GM21526 (cell line): Measurements from ENCODE around the gene PHC1.
A peak's percentile ranks its signal among the peaks of the same experiment; 100 is the strongest.
"Not testable (repeated sequence)": the region's sequence is repeated elsewhere in the genome, so short reads cannot be mapped to it uniquely, and the experiment has no call there.

Experiments
- ATAC-seq: cut with Tn5 transposase; IDR thresholded peaks from one replicate; pipeline ENCODE4 v1.9.1; 2021; ENCODE audit warnings: moderate library complexity; ENCODE audit not compliant: unreplicated experiment, low FRiP score

Gene PHC1

DNA sequence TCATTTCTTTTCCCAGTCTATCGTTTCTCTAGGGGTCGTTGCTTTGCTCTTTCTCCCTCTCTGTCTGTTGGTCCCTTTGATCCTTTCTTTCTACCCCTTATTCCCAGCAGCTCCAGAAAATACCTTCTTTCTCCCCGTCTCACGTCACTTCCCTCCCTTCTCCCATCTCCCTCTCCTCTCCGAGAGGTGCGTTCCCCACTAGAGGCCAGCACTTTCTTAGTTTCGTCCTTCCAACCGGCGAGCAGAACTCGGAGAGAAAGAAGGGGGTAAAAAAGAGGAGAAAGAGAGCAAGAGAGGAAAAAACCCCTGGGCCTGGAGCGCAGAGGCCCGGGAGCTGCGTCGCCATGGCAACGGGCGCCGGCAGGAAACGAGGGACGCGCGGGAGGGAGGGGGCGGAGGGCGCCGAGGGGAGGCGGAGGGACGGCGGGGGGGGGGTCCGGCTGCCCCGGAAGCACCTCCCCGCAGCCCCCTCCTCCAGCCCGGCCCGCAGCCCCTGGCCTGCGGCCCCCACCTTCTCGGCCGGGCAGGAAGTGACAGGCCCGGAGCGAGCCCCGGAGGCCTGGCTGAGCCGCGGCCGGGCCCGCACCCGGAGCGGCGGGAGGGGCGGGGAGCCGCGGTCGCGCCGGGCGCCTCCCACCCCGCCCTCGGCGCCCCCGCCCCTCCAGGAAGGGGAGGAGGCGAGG is at the start of gene PHC1:
TSS of gene PHC1 (plus strand) at position 477 of the 683 bp plus-strand sequence. CDS start 3,169 bp downstream, outside the sequence.
- peak; percentile 58 for ATAC-seq

DNA sequence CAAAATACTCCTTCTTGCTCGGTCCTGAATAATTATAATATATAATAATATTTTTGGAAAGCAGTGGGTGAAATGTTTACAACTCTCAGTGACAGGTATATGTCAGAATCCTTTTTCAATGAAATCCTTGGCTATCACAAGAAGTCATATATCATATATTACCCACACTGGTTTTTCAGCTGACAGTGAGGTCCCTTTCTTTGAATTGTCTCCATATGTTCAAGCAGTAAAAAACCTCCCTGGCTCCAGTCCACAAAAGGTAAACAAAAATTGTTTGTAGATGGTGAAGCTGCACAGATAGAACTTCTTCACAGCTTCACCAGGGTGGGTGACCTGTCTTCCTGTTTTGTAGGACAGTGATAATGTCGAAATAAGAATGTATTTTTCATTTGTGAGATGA is 47.9 kb upstream of the PHC1 start:
- no peak for ATAC-seq

DNA sequence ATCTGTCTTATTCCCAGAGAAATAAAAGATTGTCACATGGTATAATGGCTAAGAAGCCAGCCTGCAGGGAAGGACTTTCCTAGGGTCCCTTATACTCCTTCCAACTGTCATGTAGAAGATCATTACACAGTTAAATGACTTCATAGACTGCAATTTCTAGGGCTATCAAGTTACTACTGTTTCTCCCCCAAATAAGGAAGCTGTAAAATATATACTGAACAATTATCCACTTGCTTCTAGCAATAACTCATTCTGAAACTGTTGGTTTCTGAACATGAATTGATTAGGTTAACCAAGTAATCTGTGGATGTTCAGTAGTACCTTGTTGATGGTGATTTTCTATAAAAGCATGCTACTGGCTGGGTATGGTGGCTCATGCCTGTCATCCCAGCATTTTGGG is 47.3 kb upstream of the PHC1 start:
- no peak for ATAC-seq

DNA sequence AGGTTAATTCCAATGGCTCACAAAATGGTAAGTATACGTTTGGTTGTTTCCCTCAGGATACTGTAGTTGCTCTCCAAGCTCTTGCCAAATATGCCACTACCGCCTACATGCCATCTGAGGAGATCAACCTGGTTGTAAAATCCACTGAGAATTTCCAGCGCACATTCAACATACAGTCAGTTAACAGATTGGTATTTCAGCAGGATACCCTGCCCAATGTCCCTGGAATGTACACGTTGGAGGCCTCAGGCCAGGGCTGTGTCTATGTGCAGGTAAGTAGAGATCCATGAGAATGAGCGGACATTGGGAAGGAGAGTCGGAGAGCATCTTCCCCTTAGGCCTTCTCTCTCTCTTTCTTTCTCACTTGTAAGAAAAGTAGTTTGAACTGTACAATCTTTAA is 46.5 kb upstream of the PHC1 start:
- no peak for ATAC-seq

- ATAC-seq: no peak
These were observed 43.7 kb upstream of the PHC1 start for GRCh38 chr12:8870586-8870985.

DNA sequence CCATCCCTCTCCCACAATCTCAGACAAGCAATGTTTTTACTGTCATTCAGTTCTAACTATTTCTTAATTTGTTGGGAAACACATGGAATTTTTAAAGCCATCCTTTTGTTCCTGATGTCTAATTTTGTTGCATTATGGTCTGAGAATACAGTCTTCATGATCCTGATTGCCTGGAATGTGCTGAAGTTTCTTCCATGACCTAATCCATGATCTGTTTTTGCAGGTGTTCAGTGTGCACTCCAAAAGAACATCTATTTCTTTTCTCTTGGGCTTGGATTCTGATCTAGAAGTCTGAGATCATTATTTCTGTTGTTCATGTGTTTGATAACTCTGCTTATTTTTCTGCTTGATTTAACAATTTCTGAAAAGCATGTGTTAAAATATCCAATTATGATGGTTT is 43.2 kb upstream of the PHC1 start:
- no peak for ATAC-seq

GRCh38 chr12:8876887-8877286 is 37.4 kb upstream of the PHC1 start:
- no peak for ATAC-seq

GRCh38 chr12:8886502-8887284 is 27.6 kb upstream of the PHC1 start:
- no peak for ATAC-seq

DNA sequence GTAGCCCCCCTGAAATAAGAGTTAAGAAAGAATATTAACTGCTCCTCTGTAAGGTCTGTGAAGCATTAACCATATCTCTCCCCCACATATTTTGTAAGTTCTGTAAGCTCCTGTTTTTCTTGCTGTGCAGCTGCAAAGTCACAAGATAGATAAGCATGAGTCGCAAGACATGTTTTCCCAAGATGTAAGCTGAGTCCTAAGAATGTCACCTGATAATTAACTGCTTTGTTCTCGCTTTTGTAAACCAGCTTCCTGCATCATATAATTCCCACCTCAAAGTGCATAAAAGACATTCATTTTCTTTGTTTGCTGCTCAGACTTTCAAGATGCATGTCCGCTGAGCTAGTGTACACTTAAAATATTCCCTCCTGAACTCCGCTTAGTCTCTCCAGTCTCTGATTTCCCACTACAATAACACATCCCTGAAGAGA is 27.0 kb upstream of the PHC1 start:
- ATAC-seq: no peak

GRCh38 chr12:8890313-8891085 is 23.8 kb upstream of the PHC1 start:
- ATAC-seq: peak; percentile 37

DNA sequence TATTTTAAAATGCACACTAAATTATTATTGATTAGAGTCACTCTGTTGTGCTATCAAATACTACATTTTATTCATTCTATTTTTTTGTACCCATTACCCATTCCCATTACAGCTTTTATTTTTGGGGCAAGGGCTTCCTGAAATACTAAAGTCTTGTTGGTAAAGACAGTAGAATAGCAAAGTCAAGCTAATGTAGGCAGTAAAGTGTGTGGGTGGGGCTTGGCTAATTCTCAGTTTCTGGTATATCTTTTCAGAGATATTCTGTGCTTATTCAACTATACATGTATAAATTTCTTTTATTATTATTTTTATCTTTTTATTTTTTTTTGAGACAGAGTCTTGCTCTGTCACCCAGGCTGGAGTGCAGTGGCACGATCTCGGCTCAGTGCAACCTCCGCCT is 22.3 kb upstream of the PHC1 start:
- ATAC-seq: no peak

GRCh38 chr12:8894378-8894777 is 19.9 kb upstream of the PHC1 start:
- ATAC-seq: no peak

- ATAC-seq: no peak
These were observed 19.3 kb upstream of the PHC1 start for GRCh38 chr12:8894986-8895385.

DNA sequence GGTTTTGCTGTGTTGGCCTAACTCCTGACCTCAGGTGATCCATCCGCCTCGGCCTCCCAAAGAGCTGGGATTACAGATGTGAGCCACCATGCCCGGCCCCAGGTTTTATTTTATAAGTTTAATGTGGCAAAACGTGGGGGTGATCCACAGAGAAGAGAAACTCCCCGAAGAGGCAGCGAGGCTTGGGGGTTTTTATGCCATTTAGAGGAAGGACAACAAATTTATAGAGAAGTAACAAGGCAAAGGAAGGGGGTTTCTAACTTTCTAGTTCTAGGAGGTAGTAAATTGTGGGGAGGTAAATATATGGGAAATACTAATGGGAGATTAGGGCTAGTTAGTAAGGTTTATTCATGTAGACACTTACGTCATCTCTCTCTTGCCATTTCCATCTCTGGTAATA is 17.2 kb upstream of the PHC1 start:
- ATAC-seq: no peak

DNA sequence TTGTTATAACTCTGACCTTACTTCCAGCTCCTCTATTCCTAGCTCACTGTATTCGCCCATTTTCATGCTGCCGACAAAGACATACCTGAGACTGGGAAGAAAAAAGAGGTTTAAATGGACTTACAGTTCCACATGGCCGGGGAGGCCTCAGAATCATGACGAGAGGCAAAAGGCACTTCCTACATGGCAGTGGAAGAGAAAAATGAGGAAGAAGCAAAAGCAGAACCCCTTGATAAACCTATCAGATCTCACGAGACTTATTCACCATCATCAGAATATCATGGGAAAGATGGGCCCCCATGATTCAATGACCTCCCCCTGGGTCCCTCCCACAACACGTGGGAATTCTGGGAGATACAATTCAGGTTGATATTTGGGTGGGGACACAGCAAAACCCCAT is 14.5 kb upstream of the PHC1 start:
- no peak for ATAC-seq

DNA sequence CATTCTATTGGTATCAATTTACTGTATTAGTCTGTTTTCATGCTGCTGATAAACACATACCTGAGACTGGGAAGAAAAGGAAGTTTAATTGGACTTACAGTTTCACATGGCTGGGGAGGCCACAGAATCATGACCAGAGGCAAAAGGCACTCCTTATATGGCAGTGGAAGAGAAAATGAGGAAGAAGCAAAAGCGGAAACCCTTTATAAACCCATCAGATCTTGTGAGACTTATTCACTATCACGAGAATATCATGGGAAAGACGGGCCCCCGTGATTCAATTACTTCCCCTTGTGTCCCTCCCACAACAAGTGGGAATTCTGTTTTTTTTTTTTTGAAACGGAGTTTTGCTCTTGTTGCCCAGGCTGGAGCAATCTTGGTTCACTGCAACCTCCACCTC is 11.6 kb upstream of the PHC1 start:
- not testable (repeated sequence) for ATAC-seq

DNA sequence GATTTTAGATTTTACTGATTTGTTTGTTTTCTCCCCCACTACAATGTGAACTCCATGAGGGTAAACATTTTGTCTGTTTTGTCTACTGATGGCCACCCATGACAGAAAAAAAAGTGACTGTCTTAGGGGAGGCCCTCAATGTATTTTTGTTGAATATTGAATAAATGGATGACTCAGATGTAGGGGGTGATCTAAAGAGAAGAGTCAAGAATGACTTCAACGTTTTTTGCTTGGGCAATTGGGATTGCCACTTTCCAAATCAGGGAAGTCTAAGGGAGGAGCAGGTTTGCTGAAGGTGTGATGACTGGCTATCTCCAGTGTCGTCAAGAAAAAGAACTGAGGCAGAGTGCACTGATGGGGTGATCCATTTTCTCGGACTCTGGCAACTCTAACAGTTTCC is 10.7 kb upstream of the PHC1 start:
- no peak for ATAC-seq

- no peak for ATAC-seq
These were observed 9.6 kb upstream of the PHC1 start for GRCh38 chr12:8904665-8905064.

- no peak for ATAC-seq
These were observed 8.8 kb upstream of the PHC1 start for GRCh38 chr12:8905546-8905945.

DNA sequence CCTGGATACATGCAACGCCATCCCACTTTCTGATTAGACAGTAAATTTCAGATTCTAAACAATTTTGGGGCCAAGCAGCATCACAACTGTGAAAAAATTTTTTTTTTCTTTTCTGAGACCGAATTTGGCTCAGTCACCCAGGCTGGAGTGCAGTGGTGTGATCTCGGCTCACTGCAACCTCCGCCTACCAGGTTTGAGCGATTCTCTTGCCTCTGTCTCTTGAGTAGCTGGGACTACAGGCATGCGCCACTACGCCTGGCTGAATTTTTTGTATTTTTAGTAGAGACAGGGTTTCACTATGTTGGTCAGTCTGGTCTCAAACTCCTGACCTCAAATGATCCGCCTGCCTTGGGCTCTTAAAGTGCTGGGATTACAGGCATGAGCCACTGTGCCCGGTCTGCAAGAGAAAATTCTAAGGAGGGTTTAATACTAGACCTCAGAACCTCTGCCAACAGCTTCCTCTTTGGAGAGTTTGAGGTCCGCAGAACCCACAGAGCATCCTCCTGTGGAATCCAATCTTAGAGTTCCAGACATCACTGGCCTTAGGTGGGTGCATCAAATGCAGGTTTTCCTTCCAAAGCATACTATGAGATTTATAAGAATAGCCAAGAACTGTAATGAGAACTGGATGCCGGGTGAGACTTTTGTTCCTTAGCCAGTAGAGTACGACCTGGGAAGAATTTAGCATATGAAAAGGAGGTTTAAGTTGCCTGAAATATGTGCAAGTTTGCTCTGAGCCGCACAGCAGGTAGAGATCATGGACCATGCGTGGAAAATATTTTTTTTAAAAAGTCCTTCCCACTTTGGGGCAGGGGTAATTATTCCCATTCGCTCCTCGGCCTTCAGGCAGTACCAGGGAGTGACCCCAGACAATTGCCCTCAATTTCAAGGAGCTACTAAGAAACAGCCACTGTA is 7.8 kb upstream of the PHC1 start:
- no peak for ATAC-seq
